Activated CD8-positive, alpha-beta T cell treated with anti-CD3 and anti-CD28 coated beads for 36 hours (primary cell): ENCODE measurements around the gene MLC1. TPM values are rescaled to one million over a fixed set of nuclear protein-coding genes. Genes with fewer than 3 reads are reported as not detected.

Experiments used
- ATAC-seq: fragments of 200-7000 bp; cut with Tn5 transposase; one replicate; pipeline ENCODE4 v1.10.0; 2021; ENCODE audit warnings: mild to moderate bottlenecking, moderate library complexity
- CTCF ChIA-PET: fragments of 350-600 bp; sonication (Branson Sonifier 250); formaldehyde crosslinking; loops from one replicate; lab custom pipeline; 2021; ENCODE audit warnings: antibody characterized with exemption; lab: Charles Lee
- POLR2A ChIA-PET: fragments of 350-600 bp; sonication (Branson Sonifier 250); formaldehyde crosslinking; loops from one replicate; lab custom pipeline; 2021; ENCODE audit warnings: antibody characterized with exemption; lab: Charles Lee
- DNase-seq: peaks from one replicate; pipeline ENCODE4 v3.0.0-alpha.2; 2020
- H3K27ac Mint-ChIP-seq: one replicate; pipeline ENCODE4 v1.8.0; 2021; ENCODE audit warnings: mild to moderate bottlenecking, mixed read lengths
- H3K27me3 Mint-ChIP-seq: one replicate; pipeline ENCODE4 v1.8.0; 2021; ENCODE audit warnings: mixed read lengths
- H3K36me3 Mint-ChIP-seq: one replicate; pipeline ENCODE4 v1.8.0; 2021; ENCODE audit warnings: low read depth, mixed read lengths
- H3K4me1 Mint-ChIP-seq: one replicate; pipeline ENCODE4 v1.8.0; 2021; ENCODE audit warnings: low read depth, mixed read lengths
- H3K4me3 Mint-ChIP-seq: one replicate; pipeline ENCODE4 v1.8.0; 2021; ENCODE audit warnings: mild to moderate bottlenecking, moderate library complexity, mixed read lengths
- H3K9me3 Mint-ChIP-seq: one replicate; pipeline ENCODE4 v1.8.0; 2021; ENCODE audit warnings: mixed read lengths
- intact Hi-C: fragments of 100-400 bp; cut with micrococcal nuclease; formaldehyde crosslinking; loops from one replicate; pipeline ENCODE4 v1.10.0; 2022
- total RNA-seq, 2 experiments: library from RNA; stranded (reverse); gene quantifications; one replicate each; pipeline ENCODE4 v1.2.3, GENCODE V29; 2021
- TF ChIP-seq, protein P1 (sequence below): fragments of 200-600 bp; IDR thresholded peaks from one replicate; pipeline ENCODE4 v1.8.0; 2022; ENCODE audit warnings: antibody characterized with exemption, mild to moderate bottlenecking

Gene MLC1
- total RNA-seq, 2 experiments from 2014 or later: 1.3 to 1.5 TPM

DNA sequence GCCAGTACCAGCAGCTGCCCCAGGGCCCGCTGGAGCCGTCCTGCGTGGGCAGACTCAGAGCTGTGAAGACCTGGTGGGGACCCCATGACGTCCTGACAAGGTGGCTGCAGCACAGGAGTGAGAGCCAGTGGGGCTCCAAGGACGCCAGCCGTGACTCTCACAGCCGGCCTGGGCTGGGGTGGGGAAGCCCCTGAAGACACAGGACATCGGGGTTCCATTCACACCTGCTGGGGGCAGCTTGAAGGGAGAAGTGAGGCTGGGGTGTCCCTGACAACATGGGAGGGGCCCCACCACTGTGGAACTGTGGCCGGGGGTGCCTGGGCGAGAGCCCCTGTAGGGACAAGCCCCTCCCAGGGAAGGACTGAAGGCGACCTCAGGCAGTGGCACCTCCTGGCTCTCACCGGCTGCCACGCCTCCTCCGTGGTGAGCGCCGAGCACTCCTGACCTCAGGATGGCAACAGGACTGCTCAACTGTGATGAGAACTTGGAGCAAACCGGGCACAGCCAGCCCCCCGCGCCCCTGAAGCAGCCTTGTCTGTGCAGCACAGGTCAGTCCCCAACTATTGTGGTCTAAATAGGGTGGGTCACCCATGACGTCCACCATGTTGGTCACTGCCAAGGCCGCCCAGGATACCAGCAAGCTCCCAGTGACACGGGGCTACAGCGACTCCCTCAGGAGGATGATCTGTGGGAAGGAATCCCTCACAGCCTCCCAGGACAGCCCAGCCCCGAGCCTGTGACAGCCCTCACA is 49.9 kb downstream of the MLC1 start:
- TF ChIP-seq, protein P1, sequence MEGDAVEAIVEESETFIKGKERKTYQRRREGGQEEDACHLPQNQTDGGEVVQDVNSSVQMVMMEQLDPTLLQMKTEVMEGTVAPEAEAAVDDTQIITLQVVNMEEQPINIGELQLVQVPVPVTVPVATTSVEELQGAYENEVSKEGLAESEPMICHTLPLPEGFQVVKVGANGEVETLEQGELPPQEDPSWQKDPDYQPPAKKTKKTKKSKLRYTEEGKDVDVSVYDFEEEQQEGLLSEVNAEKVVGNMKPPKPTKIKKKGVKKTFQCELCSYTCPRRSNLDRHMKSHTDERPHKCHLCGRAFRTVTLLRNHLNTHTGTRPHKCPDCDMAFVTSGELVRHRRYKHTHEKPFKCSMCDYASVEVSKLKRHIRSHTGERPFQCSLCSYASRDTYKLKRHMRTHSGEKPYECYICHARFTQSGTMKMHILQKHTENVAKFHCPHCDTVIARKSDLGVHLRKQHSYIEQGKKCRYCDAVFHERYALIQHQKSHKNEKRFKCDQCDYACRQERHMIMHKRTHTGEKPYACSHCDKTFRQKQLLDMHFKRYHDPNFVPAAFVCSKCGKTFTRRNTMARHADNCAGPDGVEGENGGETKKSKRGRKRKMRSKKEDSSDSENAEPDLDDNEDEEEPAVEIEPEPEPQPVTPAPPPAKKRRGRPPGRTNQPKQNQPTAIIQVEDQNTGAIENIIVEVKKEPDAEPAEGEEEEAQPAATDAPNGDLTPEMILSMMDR: no peak
- ChIA-PET POLR2A (interaction anchor here (0.5 kb wide), 1 partner anchor 30 kb away, joined by 3 read pairs; no protein-coding TSS in a partner anchor), CTCF (interaction anchor here (0.8 kb wide), 1 partner anchor 105 kb away, joined by 3 read pairs; no protein-coding TSS in a partner anchor)
- no peaks in the 10 kb centered on the region for H3K36me3 Mint-ChIP-seq
- H3K4me1 Mint-ChIP-seq: no peaks in the 10 kb centered on the region
- DNase-seq: no peak
- no peaks in the 10 kb centered on the region for H3K27me3 Mint-ChIP-seq
- H3K4me3 Mint-ChIP-seq: no peak overlapping the region
- no peak for ATAC-seq
- H3K27ac Mint-ChIP-seq: no peak overlapping the region
- H3K9me3 Mint-ChIP-seq: peaks cover 7% of the 10 kb centered on the region
- intact Hi-C loops: no loop called here

DNA sequence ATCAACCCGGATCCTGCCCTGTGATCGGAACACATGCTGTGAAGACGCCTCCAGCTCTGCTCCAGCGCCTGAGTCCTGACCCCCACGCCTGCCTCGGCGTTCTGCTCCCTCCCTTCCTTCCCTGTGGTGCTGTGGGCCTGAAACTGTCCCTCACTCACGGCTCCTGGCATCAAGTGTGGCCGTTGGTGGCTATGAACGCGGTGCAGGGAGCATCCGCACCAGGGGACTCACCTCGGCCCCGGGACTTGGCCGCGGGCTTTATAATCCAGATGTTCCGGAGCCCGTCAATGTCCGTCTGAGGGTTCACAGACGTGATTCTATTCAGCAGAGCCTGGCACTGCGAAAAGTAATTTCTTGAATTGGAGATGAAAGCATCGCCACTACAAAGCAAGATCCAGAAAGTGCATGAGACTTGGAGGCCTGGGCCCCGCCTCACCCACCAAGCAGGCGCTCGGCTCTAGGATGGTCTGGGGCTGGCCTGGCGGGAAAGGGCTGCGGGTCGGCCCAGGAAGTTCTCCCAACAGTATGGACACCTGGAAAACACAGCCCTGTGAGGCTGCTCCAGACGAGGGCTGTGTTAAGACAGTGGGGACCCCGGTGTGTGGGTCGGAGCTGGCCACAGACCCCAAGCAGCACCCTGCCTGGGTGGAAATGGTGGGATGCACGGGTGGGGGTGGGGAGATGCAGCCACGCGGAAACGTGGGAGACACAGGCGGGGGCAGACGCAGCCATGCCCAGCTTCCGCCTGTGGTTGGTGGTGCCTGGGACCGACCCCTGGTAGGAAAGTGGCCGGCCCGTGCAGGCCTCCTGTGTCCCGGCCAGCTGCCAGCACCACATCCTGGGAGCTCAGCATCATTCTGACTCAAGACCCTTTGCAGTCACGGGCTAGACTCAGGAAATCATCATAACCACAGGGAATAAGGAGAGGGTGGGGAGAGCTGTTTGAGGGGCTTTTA is 50.8 kb downstream of the MLC1 start:
- ATAC-seq (no peak), DNase-seq (no peak)
- ChIA-PET POLR2A (no interaction called here), CTCF (interaction anchor here (0.8 kb wide), 1 partner anchor 104 kb away, joined by 3 read pairs; no protein-coding TSS in a partner anchor)
- Mint-ChIP-seq H3K9me3 (peaks cover 7% of the 10 kb centered on the region), H3K36me3 (no peaks in the 10 kb centered on the region), H3K27me3 (no peaks in the 10 kb centered on the region), H3K27ac (no peak overlapping the region), H3K4me3 (no peak overlapping the region), H3K4me1 (peaks cover 3% of the 10 kb centered on the region)
- TF ChIP-seq, protein P1: no peak
- intact Hi-C loops: loop anchor here (5.0 kb wide), 1 partner anchor 42 kb away; no protein-coding TSS in a partner anchor

DNA sequence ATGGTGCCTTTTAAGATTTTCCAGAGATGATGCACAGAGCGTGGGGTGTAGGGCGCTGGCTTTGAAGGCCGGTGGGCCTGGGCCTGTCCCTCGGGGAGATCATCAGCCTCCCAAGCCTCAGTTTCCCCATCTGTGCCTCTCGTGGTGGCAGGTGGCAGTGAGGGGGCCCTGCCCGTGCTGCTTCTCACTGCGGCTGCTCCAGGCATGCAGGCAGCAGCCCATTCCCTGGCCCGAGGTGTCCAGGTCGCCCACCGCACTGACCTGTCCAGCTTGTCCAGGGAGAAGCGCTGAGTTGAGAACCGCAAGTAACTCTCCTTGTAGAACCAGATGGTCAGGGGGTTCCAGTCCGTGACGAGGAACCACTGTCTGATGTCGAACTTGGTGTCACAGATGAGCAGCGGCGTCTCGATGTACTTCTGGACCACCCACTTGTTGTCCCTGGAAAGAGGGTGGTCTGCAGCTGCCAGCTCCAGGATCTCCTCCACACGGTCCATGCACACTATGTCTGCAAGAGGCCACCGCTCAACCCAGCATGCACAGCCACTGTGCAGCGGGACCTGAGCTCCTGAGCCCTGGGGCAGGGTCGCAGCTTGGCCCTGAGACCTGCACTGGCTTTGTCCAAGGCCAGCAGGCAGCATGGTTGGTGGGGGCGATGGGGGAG is 52.2 kb downstream of the MLC1 start:
- H3K4me3 Mint-ChIP-seq: no peak overlapping the region
- DNase-seq (no peak), ATAC-seq (no peak)
- no peaks in the 10 kb centered on the region for H3K27me3 Mint-ChIP-seq
- TF ChIP-seq, protein P1: no peak
- POLR2A ChIA-PET: no interaction called here
- peaks cover 1% of the 10 kb centered on the region for H3K9me3 Mint-ChIP-seq
- H3K36me3 Mint-ChIP-seq: no peaks in the 10 kb centered on the region
- CTCF ChIA-PET: no interaction called here
- no peak overlapping the region for H3K27ac Mint-ChIP-seq
- intact Hi-C loops: loop anchor here (5.0 kb wide), 1 partner anchor 41 kb away; no protein-coding TSS in a partner anchor
- peaks cover 4% of the 10 kb centered on the region for H3K4me1 Mint-ChIP-seq

DNA sequence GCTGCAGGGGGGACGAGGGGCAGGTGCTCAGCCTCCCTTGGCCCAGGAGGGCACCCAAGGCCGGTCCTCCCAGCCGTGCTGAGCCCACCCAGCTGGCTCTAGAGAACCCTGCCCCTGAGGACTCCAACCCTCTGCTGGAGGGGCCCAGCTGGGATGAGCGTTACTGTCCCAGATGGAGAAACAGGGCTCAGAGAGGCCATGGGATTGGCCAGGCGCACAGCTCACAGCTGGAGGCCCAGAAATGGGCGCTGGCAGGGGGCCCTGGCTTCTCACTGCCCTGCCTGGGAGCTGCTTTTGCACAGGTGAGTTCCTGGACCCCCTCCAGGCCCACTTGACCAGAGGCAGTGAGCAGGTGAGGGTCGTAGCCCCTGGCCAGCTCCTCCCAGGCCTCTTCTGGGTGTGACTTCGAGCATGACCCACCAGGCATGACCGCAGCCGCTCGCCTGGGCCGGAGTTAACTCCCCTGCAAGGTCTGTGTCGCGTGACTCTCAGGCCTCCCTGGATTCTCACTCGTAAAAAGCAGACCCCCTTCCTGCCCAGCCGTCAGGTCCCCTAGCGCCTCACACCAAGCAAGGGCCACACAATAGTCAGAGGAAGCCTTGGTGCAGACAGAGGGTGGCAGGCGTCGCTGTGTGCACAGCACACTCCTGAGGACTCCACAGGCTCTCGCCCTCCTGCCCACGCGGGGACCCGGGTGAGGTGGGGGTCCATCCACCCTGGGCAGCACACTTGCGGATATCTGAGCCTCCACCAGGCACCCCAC is 52.9 kb downstream of the MLC1 start:
- no peaks in the 10 kb centered on the region for H3K27me3 Mint-ChIP-seq
- DNase-seq: no peak
- ChIA-PET POLR2A (interaction anchor here (1.0 kb wide), 1 partner anchor 49 kb away, joined by 3 read pairs; no protein-coding TSS in a partner anchor), CTCF (interaction anchor here (0.9 to 2.9 kb wide), 4 partner anchors 27 to 106 kb away, joined by 3 to 63 read pairs (median 19); no protein-coding TSS in a partner anchor)
- intact Hi-C loops: loop anchor here (5.0 kb wide), 1 partner anchor 40 kb away; no protein-coding TSS in a partner anchor
- H3K4me1 Mint-ChIP-seq: peaks cover 12% of the 10 kb centered on the region
- no peak for ATAC-seq
- TF ChIP-seq, protein P1: no peak
- no peak overlapping the region for H3K4me3 Mint-ChIP-seq
- H3K27ac Mint-ChIP-seq: no peak overlapping the region
- H3K9me3 Mint-ChIP-seq: no peaks in the 10 kb centered on the region
- H3K36me3 Mint-ChIP-seq: no peaks in the 10 kb centered on the region
